ENCODE measurements around the gene DENND5A.

The DENND5A gene

DNA sequence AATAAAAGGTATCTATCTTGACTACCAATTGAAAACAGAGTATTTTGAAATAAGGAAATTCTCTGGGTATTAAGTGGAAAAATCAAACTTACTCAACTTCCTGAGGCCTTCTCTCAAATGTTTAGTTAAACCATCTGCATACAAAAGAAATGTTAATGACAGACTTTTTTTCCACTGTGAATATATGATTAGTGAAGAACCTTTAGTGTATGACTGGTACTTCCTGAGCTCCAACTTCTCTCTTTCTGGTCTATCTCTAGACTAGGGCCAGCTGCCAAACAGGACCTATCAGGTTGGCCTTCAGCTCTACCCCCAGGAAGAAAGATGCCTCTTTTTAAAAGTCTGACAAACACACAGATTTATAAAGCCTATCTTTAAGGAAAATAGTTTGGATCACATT is 105.0 kb downstream of the DENND5A start:
- TF ChIP-seq, protein P1, sequence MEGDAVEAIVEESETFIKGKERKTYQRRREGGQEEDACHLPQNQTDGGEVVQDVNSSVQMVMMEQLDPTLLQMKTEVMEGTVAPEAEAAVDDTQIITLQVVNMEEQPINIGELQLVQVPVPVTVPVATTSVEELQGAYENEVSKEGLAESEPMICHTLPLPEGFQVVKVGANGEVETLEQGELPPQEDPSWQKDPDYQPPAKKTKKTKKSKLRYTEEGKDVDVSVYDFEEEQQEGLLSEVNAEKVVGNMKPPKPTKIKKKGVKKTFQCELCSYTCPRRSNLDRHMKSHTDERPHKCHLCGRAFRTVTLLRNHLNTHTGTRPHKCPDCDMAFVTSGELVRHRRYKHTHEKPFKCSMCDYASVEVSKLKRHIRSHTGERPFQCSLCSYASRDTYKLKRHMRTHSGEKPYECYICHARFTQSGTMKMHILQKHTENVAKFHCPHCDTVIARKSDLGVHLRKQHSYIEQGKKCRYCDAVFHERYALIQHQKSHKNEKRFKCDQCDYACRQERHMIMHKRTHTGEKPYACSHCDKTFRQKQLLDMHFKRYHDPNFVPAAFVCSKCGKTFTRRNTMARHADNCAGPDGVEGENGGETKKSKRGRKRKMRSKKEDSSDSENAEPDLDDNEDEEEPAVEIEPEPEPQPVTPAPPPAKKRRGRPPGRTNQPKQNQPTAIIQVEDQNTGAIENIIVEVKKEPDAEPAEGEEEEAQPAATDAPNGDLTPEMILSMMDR (IDR thresholded peaks at IDR 0.05), result no peak

DNA sequence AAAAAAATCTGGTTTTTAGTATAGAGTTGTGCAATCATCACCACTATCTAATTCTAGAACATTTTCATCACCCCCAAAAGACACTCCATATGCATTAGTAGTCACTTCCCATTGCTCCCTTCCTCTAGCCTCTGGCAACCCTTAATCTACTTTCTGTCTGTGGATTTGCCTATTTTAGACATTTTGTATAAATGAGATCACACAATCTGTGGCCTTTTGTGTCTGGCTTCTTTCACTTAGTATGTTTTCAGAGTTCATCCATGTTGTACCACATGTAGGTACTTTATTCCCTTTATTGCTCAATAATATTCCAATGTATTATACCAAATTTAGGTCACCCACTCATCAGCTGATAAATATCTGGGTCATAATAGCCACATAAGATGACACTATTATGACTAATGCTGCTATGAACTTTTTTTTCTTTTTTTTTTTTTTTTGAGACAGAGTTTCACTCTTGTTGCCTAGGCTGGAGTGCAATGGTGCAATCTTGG is 106.2 kb downstream of the DENND5A start:
- TF ChIP-seq, protein P1 (IDR thresholded peaks at IDR 0.05), result no peak

DNA sequence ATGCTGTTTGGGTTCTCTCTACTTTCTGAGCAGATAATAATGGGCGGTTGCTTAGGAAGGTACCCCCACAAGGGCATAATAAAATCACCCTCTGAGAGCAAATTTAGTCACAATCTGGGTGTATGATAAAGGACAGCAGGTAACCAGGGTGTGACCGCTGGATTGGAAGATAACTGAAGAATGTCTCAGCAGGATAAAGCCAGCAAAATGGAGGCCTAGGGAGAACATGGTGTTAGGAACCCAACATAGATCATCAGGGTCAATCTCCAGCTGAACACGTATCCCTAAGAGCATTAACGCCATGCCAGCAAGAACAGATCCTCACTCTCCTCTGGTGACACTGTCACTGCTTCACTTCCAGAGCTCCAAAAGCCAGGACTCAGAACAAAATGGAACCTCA is 109.2 kb downstream of the DENND5A start:
- TF ChIP-seq, protein P1 (IDR thresholded peaks at IDR 0.05), result no peak

DNA sequence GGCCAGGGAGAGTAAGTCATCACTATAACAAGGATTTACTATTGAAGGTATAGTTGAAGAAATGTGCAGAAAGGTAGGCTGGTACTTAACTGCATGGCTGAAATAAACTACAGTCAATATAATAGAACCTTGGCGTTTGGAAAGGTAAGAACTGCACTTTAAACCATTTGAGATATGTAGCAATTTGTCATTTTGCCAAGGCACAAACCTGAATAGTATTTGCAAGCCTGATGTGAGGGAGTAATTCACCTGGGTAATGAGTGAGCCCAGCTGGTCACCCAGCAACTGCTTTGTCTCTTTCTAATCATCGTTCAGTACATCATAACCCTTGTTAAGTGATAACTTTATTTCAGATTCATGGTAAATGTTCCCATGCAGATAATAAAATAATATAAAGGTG is 111.5 kb downstream of the DENND5A start:
- TF ChIP-seq, protein P1 (IDR thresholded peaks at IDR 0.05), result no peak

DNA sequence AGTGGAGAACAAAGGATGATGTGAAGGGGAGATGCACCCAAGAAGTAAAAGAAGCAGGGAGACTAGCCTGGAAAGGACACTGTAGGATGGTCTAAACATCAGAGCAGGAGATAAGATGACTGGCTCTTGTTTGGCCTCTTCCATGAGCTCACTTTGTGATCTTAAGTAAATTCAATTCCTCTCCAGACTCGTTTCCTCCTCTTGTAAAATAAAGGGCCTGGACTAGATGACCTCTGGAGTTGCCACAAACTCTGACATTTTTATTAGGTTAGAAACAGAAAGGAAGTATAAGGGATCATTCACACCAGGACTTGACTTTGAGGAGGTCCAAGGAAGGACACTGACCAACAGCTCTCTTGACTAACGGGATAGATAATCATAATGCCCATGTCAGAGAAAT is 113.5 kb downstream of the DENND5A start:
- TF ChIP-seq, protein P1 (IDR thresholded peaks at IDR 0.05), result no peak

DNA sequence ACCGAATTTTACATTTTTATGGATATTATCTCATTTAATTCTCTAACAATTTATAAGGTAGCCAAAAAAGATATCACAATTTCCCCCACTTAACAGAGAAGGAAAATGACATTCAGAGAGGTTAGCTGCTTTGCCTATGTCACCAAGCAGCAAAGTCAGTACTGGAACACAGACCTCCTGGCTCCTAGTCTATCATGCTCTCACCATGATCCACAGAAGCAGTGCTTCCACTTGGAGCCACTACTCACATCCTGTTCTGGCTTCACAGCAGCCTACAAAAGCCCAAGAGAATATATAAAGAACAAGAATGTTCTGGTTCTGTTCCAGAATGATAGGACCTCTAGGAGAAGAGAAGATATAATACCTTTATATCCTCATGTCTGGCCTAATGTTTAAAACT is 114.2 kb downstream of the DENND5A start:
- TF ChIP-seq, protein P1 (IDR thresholded peaks at IDR 0.05), result no peak

DNA sequence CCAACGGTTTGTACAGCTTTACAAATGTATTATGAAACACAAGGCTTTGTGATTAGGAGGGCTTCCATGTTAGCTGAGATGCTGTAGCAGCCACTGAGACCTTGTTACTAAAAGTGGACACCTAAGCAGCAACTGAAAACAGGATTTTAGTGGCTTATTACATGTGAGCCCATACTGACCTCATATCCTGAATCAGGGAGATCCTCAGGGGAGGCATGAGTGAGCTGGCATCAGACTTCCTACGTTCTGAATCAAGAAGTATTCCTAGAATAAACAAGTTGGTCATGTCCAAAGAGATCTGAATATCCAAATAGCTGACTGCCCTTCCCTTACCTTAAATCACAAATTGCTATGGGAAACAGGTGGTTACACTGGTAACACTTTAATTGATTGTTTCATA is 114.6 kb downstream of the DENND5A start:
- TF ChIP-seq, protein P1 (IDR thresholded peaks at IDR 0.05), result no peak

DNA sequence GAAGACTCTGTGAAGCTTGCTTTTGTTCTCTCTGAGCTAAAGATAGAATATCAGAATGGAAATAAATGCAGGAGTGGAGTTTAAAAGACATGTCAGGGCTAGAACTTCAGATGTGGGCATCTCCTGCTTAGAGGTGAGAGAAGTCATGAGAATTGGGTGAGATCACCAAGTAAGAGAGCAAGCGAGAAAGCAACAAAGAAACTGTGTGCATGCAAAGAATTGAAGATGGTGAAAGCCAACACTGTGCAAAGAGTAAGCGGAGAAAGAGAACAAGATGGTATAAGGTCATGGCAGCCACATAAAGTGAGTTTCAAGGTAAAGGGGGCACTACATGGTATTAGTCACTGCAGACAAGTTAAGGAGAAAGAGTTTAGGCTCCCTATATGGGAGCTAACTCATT is 116.4 kb downstream of the DENND5A start:
- TF ChIP-seq, protein P1 (IDR thresholded peaks at IDR 0.05), result no peak
